Osteocyte (in vitro differentiated cells): ENCODE measurements around the gene MST1. TPM values are rescaled to one million over a fixed set of nuclear protein-coding genes. Genes with fewer than 3 reads are reported as not detected.
"Not testable (repeated sequence)": the region's sequence is repeated elsewhere in the genome, so short reads cannot be mapped to it uniquely, and the experiment has no call there.

ENCODE experiments used
- DNase-seq: peaks from one replicate; pipeline ENCODE4 v3.0.0; 2021; ENCODE audit warnings: mixed read lengths; ENCODE audit not compliant: unreplicated experiment; ENCODE audit errors: extremely low spot score
- H3K27ac Mint-ChIP-seq: one replicate; pipeline ENCODE4 v1.8.0; 2021; ENCODE audit warnings: mild to moderate bottlenecking, mixed read lengths; ENCODE audit not compliant: unreplicated experiment
- H3K27me3 Mint-ChIP-seq: one replicate; pipeline ENCODE4 v1.8.0; 2021; ENCODE audit warnings: mixed read lengths; ENCODE audit not compliant: unreplicated experiment
- H3K36me3 Mint-ChIP-seq: one replicate; pipeline ENCODE4 v1.8.0; 2021; ENCODE audit warnings: mixed read lengths; ENCODE audit not compliant: unreplicated experiment
- H3K4me1 Mint-ChIP-seq: one replicate; pipeline ENCODE4 v1.8.0; 2021; ENCODE audit warnings: mixed read lengths; ENCODE audit not compliant: unreplicated experiment
- H3K4me3 Mint-ChIP-seq: one replicate; pipeline ENCODE4 v1.8.0; 2021; ENCODE audit warnings: mild to moderate bottlenecking, moderate library complexity, mixed read lengths; ENCODE audit not compliant: unreplicated experiment
- H3K9me3 Mint-ChIP-seq: one replicate; pipeline ENCODE4 v1.8.0; 2021; ENCODE audit warnings: mixed read lengths; ENCODE audit not compliant: unreplicated experiment
- CTCF ChIP-seq: fragments of 200-600 bp; sonication (generic); IDR thresholded peaks from 2 replicates; pipeline ENCODE4 v1.5.0; 2021; ENCODE audit warnings: antibody characterized with exemption, mild to moderate bottlenecking, moderate library complexity
- total RNA-seq: library from RNA; stranded (reverse); gene quantifications from 2 replicates; pipeline ENCODE4 v1.2.1, GENCODE V29; 2021

MST1 gene
- total RNA-seq, 1 donor from 2014 or later = 38.3 TPM

GRCh38 chr3:49701388-49702077, 12.3 kb upstream of the MST1 start:
- Mint-ChIP-seq H3K27me3 (no peaks in the 10 kb centered on the region), H3K9me3 (no peaks in the 10 kb centered on the region), H3K36me3 (peaks cover 10% of the 10 kb centered on the region), H3K4me3 (no peak overlapping the region), H3K27ac (no peak overlapping the region), H3K4me1 (peaks cover 5% of the 10 kb centered on the region)
- TF ChIP-seq CTCF = peak; percentile 49
- DNase-seq = no peak

GRCh38 chr3:49700453-49701128, 11.3 kb upstream of the MST1 start:
- Mint-ChIP-seq H3K36me3 (peaks cover 10% of the 10 kb centered on the region), H3K27me3 (no peaks in the 10 kb centered on the region), H3K27ac (no peak overlapping the region), H3K4me3 (no peak overlapping the region), H3K4me1 (peaks cover 5% of the 10 kb centered on the region), H3K9me3 (no peaks in the 10 kb centered on the region)
- no peak for TF ChIP-seq CTCF
- no peak for DNase-seq

- peaks cover 10% of the 10 kb centered on the region for H3K36me3 Mint-ChIP-seq
- peaks cover 5% of the 10 kb centered on the region for H3K4me1 Mint-ChIP-seq
- DNase-seq = no peak
- TF ChIP-seq CTCF = no peak
- H3K4me3 Mint-ChIP-seq = no peak overlapping the region
- no peaks in the 10 kb centered on the region for H3K27me3 Mint-ChIP-seq
- H3K27ac Mint-ChIP-seq = no peak overlapping the region
- H3K9me3 Mint-ChIP-seq = no peaks in the 10 kb centered on the region
Measured at GRCh38 chr3:49700014-49700413, 10.7 kb upstream of the MST1 start.

GRCh38 chr3:49699281-49699979, 10.2 kb upstream of the MST1 start:
- Mint-ChIP-seq H3K4me3 (no peak overlapping the region), H3K4me1 (peaks cover 5% of the 10 kb centered on the region), H3K27ac (peak overlapping the region; percentile 38), H3K27me3 (no peaks in the 10 kb centered on the region), H3K36me3 (peaks cover 10% of the 10 kb centered on the region), H3K9me3 (no peaks in the 10 kb centered on the region)
- DNase-seq = no peak
- TF ChIP-seq CTCF = no peak

GRCh38 chr3:49695350-49696015, 6.2 kb upstream of the MST1 start:
- H3K27ac Mint-ChIP-seq, H3K4me3 Mint-ChIP-seq, H3K9me3 Mint-ChIP-seq, DNase-seq, H3K36me3 Mint-ChIP-seq, H3K27me3 Mint-ChIP-seq: not testable (repeated sequence)
- H3K4me1 Mint-ChIP-seq = peaks cover 12% of the 10 kb centered on the region

- H3K27me3 Mint-ChIP-seq = not testable (repeated sequence)
Measured at GRCh38 chr3:49694409-49695070, 5.3 kb upstream of the MST1 start.

GRCh38 chr3:49691481-49691880, 2.2 kb upstream of the MST1 start:
- not testable (repeated sequence) for DNase-seq, H3K9me3 Mint-ChIP-seq, H3K4me3 Mint-ChIP-seq, H3K36me3 Mint-ChIP-seq, H3K27me3 Mint-ChIP-seq, H3K27ac Mint-ChIP-seq
- peaks cover 24% of the 10 kb centered on the region for H3K4me1 Mint-ChIP-seq

More at GRCh38 chr3:49694409-49695070, 5.3 kb upstream of the MST1 start:
- peaks cover 20% of the 10 kb centered on the region for H3K4me1 Mint-ChIP-seq
- not testable (repeated sequence) for H3K9me3 Mint-ChIP-seq, H3K36me3 Mint-ChIP-seq, DNase-seq, H3K27ac Mint-ChIP-seq, H3K4me3 Mint-ChIP-seq
